ENCODE results near the gene PSD. TPM values are rescaled to one million over a fixed set of nuclear protein-coding genes. Genes with fewer than 3 reads are reported as not detected.
A peak's percentile ranks its signal among the peaks of the same experiment; 100 is the strongest.
"Not testable (repeated sequence)": the region's sequence is repeated elsewhere in the genome, so short reads cannot be mapped to it uniquely, and the experiment has no call there.

PSD gene
- total RNA-seq, 4 donors from 2014 or later = 0.56 to 4.5 (median 2.1) TPM

DNA sequence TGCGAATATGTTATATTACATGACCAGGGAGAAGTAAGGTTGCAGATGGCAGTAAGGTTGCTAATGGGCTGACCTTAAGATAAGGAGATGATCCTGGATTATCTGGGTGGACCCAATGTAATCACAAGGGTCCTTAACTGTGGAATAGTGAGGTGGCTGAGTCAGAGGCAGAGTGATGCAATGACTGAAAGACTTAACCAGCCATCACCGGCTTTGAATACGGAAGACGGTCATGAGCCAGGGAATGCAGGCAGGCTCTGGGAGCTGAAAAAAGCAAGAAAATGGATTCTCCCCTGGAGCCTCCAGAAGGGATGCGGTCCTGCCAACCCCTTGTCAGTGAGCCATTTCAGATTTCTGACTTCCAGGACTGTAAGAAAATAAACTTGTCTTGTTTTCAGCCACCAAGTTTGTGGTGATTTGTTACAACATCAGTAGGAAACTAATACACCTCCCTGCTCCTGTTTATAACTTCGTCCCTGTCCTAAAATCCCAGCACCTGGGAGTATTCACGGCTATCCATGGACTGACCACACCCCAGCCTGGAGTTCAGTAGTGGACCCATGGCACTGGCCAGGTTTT, 37.4 kb upstream of the PSD start:
- intact Hi-C loops (cut with DNase I; ENCODE audit: low total_unique reads) = no loop called here
- 59 to 72% methylated on average over 7 of the region's 7 CpGs for WGBS, 2 donors
- TF ChIP-seq POLR2A (IDR thresholded peaks at IDR 0.05) = no peak
- TF ChIP-seq, protein P1, sequence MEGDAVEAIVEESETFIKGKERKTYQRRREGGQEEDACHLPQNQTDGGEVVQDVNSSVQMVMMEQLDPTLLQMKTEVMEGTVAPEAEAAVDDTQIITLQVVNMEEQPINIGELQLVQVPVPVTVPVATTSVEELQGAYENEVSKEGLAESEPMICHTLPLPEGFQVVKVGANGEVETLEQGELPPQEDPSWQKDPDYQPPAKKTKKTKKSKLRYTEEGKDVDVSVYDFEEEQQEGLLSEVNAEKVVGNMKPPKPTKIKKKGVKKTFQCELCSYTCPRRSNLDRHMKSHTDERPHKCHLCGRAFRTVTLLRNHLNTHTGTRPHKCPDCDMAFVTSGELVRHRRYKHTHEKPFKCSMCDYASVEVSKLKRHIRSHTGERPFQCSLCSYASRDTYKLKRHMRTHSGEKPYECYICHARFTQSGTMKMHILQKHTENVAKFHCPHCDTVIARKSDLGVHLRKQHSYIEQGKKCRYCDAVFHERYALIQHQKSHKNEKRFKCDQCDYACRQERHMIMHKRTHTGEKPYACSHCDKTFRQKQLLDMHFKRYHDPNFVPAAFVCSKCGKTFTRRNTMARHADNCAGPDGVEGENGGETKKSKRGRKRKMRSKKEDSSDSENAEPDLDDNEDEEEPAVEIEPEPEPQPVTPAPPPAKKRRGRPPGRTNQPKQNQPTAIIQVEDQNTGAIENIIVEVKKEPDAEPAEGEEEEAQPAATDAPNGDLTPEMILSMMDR (IDR thresholded peaks at IDR 0.05) = no peak
- no peak for DNase-seq (ENCODE audit: low spot score in 2 of 2)
- H3K4me3 ChIP-seq (ENCODE audit: low read depth, poor library complexity, severe bottlenecking) = no peak overlapping the region

GRCh38 chr10:102454662-102455487, 36.3 kb upstream of the PSD start:
- intact Hi-C loops (cut with DNase I; ENCODE audit: low total_unique reads); DNase-seq (ENCODE audit: low spot score in 2 of 2); H3K4me3 ChIP-seq (ENCODE audit: low read depth, poor library complexity, severe bottlenecking): not testable (repeated sequence)
- 76 to 81% methylated on average over 13 of the region's 13 CpGs for WGBS, 2 donors

DNA sequence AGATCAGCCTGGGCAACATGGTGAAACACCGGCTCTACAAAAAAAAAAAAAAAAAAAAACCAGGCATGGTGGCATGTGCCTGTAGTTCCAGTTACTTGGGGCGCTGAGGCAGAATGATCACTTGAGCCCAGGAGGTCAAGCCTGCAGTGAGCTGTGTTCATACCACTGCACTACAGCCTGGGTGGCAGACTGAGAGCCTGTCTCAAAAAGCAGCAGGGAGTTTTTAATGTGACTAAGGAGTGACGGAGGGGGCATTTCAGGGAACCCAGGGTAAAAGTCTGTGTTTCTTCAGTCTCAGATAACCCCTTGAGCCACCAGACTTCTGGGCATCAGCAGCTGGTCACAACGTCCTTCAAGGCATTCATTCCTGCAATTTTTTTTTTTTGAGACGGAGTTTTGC, 34.9 kb upstream of the PSD start:
- no peak overlapping the region for H3K4me3 ChIP-seq (ENCODE audit: low read depth, poor library complexity, severe bottlenecking)
- no peak for TF ChIP-seq POLR2A (IDR thresholded peaks at IDR 0.05)
- TF ChIP-seq, protein P1 (IDR thresholded peaks at IDR 0.05) = no peak
- intact Hi-C loops (cut with DNase I; ENCODE audit: low total_unique reads) = no loop called here
- WGBS, 2 donors = 88 to 92% methylated on average over 5 of the region's 5 CpGs
- no peak for DNase-seq (ENCODE audit: low spot score in 2 of 2)

DNA sequence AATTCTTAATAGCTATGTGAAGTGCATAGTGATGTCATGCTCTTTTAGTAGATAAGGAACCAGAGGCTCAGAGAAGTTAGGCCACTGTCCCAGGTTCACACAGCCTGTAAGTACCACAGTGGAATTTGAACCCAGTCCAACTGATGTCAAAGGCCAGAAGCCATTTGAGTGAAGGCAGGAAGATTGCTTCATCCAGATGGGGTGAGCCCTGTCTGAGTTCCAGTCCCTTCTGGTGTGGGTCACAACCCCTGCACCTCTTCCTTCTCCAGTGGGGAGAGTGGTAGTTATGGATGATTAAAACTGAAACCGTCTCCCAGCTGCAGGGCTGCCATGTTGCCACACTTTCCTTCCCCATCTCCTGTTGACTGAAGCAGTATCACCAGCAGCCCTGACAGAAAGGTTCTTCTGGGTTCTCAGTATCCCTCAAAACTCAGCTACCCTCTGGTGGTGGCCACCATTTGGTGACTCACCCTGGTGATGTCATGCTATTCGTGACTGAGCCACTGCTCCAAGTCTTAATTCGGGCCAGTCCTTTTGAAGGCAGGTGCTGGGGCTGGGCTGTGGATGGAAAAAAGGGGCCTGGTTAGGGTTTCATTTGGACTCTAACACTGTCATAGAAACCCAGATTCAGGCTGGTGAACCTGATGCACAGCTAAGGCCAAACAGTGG, 34.2 kb upstream of the PSD start:
- intact Hi-C loops (cut with DNase I; ENCODE audit: low total_unique reads) = no loop called here
- DNase-seq (ENCODE audit: low spot score in 2 of 2) = peak in 1 of 2 donors; percentile 85
- 38 to 40% methylated on average over 3 of the region's 3 CpGs for WGBS, 2 donors
- TF ChIP-seq POLR2A (IDR thresholded peaks at IDR 0.05) = no peak
- TF ChIP-seq, protein P1 (IDR thresholded peaks at IDR 0.05) = no peak
- H3K4me3 ChIP-seq (ENCODE audit: low read depth, poor library complexity, severe bottlenecking) = no peak overlapping the region

DNA sequence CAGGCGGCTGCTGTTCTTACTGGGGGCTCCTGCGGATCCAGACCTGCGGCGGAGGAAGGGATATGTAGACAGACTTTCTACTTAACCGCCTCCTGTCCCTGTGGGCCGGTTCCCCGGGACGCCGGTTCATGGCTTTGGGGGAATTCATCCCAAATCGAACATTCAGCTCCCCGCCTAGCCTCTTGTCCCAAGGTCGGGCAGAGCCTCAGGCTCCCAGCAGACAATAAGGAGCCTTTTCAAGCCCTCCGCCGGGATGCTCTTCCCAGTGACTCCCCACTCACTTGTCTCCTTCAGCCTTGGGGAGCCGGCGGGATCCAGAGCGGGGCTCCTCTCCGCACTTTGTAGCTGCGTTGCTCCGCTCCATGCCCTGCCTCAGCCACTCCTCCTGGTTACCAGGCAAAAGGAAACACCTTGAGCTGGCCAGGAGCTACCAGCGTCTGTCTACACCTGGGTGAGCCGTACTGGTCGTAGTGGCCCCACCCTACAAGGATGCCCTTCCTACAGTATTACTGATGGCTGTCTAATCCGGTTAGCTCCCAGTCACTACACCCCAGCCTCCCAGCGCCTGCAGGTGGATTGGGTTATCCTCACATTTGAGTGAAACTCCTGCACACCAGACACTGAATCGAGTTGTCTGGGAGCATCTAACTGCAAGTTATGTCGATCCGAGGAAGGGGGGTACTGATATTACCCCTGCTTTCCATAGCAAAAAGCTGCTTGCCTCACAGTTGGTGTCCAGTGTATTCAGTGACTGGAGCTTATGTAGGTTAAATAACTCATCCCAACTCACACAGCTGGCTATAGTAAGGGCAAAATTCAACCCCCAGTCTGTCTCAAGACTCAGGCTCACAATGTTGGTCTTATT, 32.8 kb upstream of the PSD start, which contains the start of gene C10orf95:
C10orf95 (minus strand) TSS at position 439 of the 865 bp plus-strand sequence. CDS start 450 bp downstream, outside the sequence.
- intact Hi-C loops (cut with DNase I; ENCODE audit: low total_unique reads) = no loop called here
- 22 to 28% methylated on average over 19 to 28 of the region's 28 CpGs for WGBS, 2 donors
- H3K4me3 ChIP-seq (ENCODE audit: low read depth, poor library complexity, severe bottlenecking) = peak within 1 kb of the TSS; percentile 79
- DNase-seq (ENCODE audit: low spot score in 2 of 2) = peak in 1 of 2 donors; percentile 84
- no peak for TF ChIP-seq POLR2A (IDR thresholded peaks at IDR 0.05)
- TF ChIP-seq, protein P1 (IDR thresholded peaks at IDR 0.05) = no peak
